Measurements from ENCODE around the gene S1PR5.

S1PR5 gene

DNA sequence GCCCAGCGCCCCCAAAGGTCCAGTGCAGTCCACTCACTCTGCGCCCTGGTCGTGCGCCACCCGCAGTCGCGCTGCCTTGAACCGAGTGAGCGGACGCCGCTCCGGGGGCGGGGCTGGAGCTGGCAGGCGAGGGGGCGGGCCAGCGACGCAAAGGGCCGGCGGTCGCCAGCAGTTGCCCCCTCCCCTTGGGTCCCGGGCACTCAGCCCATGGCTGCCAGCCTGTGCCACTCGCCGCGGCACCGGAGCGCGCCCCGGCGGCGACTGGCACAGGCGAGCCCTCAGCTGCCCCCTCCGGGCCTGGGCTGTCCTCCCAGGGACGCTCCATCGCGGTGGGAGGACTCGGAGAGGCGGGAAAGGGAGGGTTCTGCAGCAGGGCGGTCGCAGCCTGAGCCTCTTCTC is at the start of gene S1PR5:
Gene S1PR5, minus strand, starts transcription at position 87 of the 399 bp plus-strand sequence. CDS start 2,436 bp downstream, outside the sequence.
- no peak for TF ChIP-seq CTCF (IDR thresholded peaks at IDR 0.05; ENCODE audit: insufficient read depth, low read depth, low read length, missing control alignments)
- H3K4me3 ChIP-seq (ENCODE audit: low read depth, low read length) = no peak within 1 kb of the TSS
- no peak for DNase-seq (ENCODE audit: low read depth)

- peak; percentile 91 for DNase-seq (ENCODE audit: low read depth)
- H3K4me3 ChIP-seq (ENCODE audit: low read depth, low read length) = peak overlapping the region; percentile 98
These were observed 49.6 kb upstream of the S1PR5 start for GRCh38 chr19:10566658-10567410.

DNA sequence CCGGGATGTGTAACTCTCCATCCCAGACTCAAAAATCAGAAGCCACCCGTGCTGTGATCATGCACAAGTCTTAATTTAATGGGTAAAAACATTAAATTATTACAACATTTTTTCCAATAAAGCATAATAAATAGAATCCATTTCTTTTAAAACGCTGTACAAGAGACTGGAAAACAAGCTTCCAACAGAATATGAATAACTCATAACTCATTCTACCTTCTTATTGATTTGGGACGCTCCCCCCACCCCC is 49.1 kb upstream of the S1PR5 start:
- H3K4me3 ChIP-seq (ENCODE audit: low read depth, low read length) = peak overlapping the region; percentile 98
- TF ChIP-seq CTCF (IDR thresholded peaks at IDR 0.05; ENCODE audit: insufficient read depth, low read depth, low read length, missing control alignments) = no peak
- no peak for DNase-seq (ENCODE audit: low read depth)

More at GRCh38 chr19:10566658-10567410, 49.6 kb upstream of the S1PR5 start:
- TF ChIP-seq CTCF (IDR thresholded peaks at IDR 0.05; ENCODE audit: insufficient read depth, low read depth, low read length, missing control alignments) = no peak

DNA sequence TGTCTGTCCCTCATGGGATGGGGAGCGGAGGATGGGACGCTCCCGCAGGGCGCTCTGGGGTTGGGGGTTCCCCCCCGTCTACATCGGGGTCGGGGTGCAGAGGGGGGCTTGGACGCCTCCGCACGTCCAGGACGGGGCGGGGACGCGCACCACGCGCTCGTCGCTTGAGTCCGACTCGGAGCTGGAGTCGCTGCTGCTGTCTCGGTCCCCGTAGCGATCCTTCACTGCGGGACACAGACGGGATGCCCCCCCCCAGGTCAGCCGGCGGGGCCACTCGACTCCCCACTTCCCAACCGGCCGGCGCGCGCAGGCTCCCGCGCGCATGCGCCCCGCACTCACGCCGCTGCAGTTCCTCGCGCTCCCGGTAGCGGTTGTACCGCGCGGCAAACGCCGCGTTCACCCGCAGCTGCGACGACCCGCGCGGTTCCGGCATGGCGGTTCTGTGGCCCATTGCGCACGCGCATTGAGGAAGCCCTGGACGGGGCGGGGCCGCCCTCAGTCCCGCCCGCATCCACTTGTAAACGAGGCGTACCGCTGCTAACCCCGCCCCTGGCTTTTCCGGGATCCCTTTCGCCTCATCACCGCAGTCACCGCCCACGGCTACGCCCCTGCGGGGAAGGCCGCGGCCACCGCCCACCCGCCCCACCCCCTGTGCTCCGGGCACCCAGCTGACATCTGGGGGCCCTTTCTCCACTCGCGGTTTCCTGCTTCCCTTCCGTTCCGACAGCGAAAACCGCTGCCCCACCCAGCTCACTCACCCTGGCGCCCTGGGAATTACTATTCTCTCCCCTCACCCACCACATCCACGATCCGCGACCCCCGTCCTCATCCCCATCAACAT is 48.5 kb upstream of the S1PR5 start, which contains the start of gene KRI1:
Gene KRI1, minus strand, starts transcription at position 444 of the 841 bp plus-strand sequence. Its CDS starts 11 bp downstream, at position 433.
- DNase-seq (ENCODE audit: low read depth) = peak; percentile 99
- peak within 1 kb of the TSS; percentile 98 for H3K4me3 ChIP-seq (ENCODE audit: low read depth, low read length)
- TF ChIP-seq CTCF (IDR thresholded peaks at IDR 0.05; ENCODE audit: insufficient read depth, low read depth, low read length, missing control alignments) = peak; percentile 34

DNA sequence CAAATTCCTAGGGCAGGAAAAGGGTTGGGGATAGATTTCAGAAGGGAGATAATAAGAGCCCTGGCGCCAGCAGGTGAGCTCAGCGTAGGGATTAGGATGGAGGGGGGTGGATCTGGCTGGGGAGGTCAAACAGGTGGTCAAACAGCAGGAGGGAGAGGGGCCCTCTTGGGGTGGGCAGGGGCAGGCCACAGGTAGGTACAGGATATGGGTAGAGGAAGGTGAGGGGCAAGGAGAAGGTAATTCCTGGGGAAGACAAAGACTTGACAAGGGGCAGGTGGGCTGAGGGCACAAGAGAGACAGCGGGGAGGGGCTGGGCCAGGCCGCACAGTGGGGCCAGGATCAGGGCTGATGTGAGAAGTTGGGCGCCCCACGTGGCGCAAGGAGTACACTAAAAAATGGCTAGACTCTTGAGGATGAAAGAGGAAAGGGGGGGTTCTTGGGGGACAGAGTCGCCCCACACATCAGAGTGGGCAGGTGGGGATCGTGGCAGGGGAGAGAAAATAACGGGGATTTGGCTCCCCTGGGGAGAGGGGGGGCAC is 47.9 kb upstream of the S1PR5 start:
- peak; percentile 55 for TF ChIP-seq CTCF (IDR thresholded peaks at IDR 0.05; ENCODE audit: insufficient read depth, low read depth, low read length, missing control alignments)
- H3K4me3 ChIP-seq (ENCODE audit: low read depth, low read length) = peak overlapping the region; percentile 98
- DNase-seq (ENCODE audit: low read depth) = peak; percentile 79

DNA sequence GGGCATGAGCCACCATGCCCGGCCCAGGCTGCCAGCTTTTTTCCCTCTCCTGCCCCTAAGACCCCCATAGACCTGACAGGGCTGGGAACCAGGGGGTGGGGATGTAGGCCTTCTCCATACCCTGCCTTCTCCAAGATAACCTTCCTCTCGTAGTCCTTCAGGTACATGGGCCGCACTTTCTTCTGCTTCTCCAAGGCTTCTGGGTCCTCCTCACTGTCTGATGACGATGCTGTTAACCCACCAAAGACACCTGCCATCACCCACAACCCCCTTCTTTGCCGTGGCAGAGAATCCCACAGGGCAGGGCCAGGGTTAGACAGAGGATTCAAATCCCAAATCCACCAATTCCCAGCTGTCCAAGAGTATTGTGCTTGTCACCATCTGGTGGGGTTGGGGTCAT is 45.4 kb upstream of the S1PR5 start:
- DNase-seq (ENCODE audit: low read depth) = no peak
- TF ChIP-seq CTCF (IDR thresholded peaks at IDR 0.05; ENCODE audit: insufficient read depth, low read depth, low read length, missing control alignments) = no peak
- H3K4me3 ChIP-seq (ENCODE audit: low read depth, low read length) = no peak overlapping the region

Data from GM12865 (cell line).